GM21423 (cell line): ENCODE data around the gene TMED1.

Experiments used
- ATAC-seq: cut with Tn5 transposase; IDR thresholded peaks from one replicate; pipeline ENCODE4 v1.9.1; 2021; ENCODE audit warnings: mild to moderate bottlenecking, moderate library complexity; ENCODE audit not compliant: unreplicated experiment

Gene TMED1

DNA sequence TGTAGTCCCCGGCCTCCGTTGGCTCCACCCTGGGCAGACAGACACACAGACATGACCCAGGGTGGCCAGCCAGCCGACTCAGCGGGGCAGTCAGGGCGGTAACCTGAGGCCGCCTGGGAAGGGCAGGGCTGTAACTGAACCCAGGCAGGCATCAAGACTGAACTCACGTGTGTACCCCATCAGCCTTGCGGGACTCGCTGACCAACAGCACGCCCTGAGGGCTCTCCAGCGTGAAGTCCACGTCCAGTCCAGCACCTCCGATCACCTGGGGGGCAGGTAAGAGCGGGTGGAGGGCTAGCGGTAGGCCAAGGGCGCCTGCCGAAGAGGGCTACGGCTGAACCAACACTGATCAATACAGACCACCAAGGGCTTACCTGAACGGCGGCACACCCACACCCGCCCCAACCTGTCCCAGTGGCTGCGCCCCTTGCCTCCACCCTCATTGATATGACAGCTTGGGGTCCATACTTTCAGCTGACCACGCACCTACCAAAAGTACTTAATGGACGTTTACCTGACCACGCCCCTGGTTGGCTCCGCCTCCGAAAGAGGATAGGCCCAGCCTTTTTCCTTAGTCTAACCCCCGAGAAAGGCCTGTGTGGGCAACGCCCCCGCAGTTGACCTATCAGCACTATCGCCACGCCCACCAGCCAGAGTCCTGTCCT lies 791 bp downstream of the TMED1 start:
- ATAC-seq = no peak

GRCh38 chr19:10832939-10833296 lies 3.1 kb downstream of the TMED1 start:
- ATAC-seq = no peak

GRCh38 chr19:10831987-10832938 lies 3.7 kb downstream of the TMED1 start:
- ATAC-seq = no peak

DNA sequence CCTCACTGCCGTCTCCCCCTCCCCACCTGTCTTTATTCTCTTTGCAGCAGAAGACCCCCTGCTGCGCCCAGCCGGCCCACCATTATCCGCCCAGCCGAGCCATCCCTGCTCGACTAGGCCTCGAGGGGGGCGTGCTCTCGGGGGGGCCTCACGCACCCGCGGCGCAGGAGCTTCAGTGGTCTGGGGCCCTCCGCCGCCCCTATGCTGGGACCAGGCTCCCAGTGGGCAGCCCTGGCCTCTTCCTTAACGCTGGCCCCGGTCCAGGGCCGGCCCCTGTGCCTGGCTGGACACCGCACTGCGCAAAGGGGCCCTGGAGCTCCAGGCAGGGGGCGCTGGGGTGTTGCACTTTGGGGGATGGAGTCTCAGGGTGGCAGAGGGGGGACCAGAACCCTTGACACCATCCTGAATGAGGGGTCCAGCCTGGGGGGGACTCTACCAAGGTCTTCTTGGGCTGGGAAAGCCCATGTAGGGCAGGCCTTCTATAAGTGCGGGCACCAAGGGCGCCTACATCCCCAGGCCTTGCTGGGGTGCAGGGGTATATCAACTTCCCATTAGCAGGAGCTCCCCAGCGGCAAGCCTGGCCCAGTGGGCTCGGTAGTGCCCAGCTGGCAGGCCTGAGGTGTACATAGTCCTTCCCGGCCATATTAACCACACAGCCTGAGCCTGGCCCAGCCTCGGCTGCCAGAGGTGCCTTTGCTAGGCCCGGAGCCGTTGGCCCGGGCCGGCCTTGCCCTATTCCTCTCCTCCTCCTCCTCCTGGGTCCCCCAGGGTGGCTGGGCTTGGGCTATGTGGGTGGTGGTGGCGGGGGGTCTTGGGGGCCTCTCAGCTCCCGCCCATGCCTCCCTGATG lies 4.9 kb downstream of the TMED1 start:
- no peak for ATAC-seq

DNA sequence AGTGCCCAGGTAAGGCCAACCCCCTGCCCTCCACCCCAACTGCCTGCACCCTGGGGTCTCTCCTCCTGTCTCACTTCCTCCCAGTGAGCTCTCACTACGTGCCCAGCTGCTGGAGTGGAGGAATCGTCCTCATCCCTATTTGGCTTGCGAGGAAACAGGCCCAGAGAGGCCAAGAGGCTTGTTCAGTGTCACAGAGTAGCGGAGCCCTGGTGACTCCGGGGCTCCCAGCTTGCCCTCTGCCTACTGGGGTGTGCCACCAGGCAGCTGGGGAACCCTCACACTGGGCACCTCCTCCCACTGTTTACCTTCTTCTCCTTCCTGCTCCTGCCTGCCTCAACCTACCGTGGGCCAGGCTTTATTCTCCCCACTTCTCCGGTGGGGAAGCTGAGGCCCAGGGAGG lies 5.6 kb downstream of the TMED1 start:
- ATAC-seq = no peak

DNA sequence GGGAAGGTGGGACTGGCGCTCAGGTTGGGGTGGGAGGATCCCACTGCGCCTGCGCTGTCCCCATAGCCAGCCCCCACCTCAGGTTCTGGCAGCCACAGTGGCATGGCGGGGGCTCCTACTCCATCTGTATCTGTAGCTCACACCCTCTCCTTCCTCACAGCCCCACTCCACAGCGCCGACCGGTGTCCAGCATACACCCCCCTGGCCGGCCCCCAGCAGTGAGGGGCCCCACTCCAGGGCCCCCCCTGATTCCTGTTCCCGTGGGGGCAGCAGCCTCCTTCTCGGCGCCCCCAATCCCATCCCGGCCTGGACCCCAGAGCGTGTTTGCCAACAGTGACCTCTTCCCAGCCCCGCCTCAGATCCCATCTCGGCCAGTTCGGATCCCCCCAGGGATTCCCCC lies 6.0 kb downstream of the TMED1 start:
- no peak for ATAC-seq

GRCh38 chr19:10828981-10829821 lies 6.8 kb downstream of the TMED1 start:
- no peak for ATAC-seq

DNA sequence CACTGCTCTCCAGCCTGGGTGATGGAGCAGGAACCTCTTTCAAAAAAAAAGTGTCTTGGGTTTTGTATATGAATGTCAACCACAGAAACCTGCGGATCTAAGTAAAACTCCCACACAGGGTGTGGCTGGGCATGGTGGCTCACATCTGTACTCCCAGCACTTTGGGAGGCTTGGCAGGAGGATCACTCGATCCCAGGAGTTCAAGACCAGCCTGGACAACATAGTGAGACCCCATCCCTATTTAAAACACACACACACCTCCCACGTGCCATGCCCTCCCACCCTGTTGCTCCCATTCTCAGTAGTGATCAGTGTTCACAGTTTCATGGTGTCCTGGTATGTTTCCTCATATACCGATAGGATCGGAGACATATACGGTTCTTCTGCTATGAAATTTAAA lies 9.2 kb downstream of the TMED1 start:
- ATAC-seq = no peak

DNA sequence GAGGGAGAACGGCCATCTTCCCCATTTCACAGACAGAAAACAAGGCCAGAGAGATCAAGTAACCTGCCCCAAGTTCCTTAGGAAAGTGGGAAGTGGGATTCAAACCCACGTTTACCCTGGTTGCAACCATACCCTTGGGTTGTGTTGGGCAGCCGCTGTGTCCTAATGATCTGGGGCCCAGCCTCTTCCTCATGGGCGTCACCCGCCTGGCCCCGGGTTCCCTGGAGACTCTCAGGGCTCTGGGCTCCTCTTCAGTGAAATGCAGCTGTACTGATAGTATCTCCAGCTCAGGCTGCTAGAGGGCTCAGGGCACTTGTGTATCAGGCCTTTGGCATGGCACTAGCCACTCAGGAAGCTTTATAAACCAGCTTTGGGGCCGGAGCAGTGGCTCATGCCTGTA lies 9.8 kb downstream of the TMED1 start:
- no peak for ATAC-seq

DNA sequence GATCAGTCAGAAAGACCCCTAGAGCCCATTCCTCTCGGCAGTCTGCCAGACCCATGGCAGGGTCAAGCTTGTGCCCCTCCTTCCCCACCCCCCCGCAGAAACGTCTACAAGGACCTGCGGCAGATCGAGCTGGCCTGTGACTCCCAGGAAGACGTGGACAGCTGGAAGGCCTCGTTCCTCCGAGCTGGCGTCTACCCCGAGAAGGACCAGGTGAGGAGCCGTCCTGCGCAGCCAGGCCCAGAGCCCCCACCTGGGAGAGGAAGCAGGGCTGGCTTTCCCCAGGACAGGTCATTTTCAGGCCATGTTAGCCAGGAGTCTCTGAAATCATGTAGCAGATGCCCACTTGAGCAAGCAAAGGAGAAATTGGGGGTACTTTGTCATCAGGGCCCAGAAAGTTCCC lies 12.3 kb downstream of the TMED1 start:
- ATAC-seq = no peak

- ATAC-seq = no peak
Measured at GRCh38 chr19:10820173-10820572, 15.8 kb downstream of the TMED1 start.

GRCh38 chr19:10819124-10820060 lies 16.6 kb downstream of the TMED1 start:
- ATAC-seq = no peak

- no peak for ATAC-seq
Measured at GRCh38 chr19:10818301-10819123, 17.5 kb downstream of the TMED1 start.

DNA sequence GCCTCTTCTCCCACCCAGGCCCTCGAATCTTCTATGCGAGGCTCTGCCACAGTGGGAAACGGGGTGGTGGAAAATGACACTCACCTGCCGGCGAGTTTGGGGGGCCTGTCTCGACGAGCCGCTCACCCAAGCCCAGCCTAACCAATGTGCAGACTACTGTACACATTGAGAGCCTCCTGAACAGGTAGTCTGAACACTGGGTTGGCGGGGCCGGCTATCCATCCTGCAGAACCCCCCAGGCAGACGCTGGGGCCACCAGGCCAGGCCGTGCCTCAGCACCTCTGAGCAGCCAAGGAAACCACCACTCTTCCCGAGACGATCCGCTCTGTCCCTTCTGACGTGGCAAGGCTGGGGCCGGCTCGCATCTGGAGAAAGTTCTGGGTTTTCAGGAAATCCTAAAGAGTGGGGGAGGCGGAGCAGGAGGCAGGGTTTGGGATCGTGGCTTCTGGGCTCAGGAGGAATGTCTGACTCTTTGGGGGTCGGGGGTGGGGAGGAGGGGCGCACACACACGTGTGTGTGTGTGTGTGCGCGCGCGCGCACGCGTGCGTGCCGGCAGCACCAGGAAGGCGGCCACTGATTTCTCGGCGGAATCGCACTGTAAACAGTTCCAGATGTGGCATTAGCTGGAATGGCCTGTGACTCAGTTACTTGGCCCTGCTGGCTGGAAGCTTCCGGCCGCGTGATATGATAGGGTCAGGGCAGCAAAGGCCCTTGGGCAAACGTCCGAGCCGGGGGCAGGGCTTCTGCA lies 18.5 kb downstream of the TMED1 start:
- no peak for ATAC-seq

GRCh38 chr19:10816691-10817090 lies 19.3 kb downstream of the TMED1 start:
- no peak for ATAC-seq

DNA sequence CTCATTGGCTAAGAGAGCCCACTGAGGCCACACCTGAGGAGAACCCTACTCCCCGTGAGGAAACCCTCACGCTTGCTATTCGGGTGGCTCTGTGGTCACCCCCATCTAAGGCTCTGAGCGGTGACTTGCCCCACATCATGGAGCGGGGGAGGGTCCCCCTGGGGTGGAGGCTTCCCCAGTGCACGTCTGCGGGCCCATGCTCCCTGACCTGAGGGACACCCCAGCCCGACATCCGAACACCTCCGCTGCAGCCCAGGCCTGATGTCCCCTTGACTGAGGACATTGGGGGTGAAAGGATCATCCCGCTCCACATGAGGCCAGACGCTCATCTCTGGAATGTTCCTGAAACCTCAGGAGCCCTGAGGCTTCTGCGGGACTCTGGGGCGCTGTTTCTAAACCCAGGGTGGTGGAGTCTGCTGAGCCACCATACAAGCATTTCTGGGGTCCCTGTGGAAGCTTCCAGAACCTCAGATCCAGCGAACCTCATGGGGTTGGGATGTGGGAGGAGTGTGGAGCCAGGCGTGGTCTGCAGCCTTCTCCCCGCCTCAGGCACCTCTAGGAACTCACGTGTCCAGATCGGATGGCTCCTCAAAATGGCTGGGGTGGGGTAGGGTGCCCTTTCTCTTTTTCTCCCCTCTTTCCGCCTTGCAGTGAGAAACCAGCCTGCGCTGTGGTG lies 19.9 kb downstream of the TMED1 start:
- ATAC-seq = no peak

DNA sequence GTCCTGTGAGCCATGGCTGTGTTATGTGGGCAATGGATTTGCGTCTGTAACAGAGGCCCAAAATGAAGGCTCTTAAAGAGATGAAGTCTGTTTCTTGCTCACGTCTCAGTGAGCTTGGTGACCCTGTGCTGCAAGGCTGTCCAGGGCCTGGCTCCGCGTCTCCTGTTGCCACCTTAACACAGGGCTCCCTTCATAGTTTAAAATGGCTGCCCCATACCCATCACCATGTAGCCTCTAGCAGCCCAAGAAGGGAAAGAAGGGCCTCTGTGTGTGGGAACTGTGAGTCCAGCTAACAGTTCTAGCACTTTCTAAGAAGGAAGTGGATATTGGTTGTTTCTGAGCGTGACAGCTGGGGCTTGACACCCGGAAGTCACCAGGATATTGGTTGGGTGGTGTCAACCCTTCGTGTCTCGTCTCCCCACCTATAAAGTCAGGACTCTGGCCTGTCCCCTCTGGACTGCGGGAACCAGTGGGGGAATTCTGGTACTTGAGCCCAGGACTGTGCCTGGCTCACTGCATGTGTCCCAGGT lies 20.9 kb downstream of the TMED1 start:
- no peak for ATAC-seq
